PFSK-1 (cell line): ENCODE results near the gene STX12. TPM values are rescaled to one million over a fixed set of nuclear protein-coding genes. Genes with fewer than 3 reads are reported as not detected.

Experiments used
- FOXP2 ChIP-seq: optimal IDR thresholded peaks from 2 replicates; pipeline ENCODE3; 2011; ENCODE audit warnings: borderline replicate concordance, control low read depth, inconsistent platforms; ENCODE audit not compliant: insufficient read depth; ENCODE audit errors: extremely low read length, extremely low read depth
- POLR2AphosphoS5 ChIP-seq: IDR thresholded peaks from 2 replicates; pipeline ENCODE4 v1.6.1; 2012; ENCODE audit warnings: low read depth, mild to moderate bottlenecking, control low read depth, low read length, moderate library complexity
- REST ChIP-seq, 2 experiments: IDR thresholded peaks; 2 replicates each; pipeline versions ENCODE4 v1.6.1 to v1.8.0; 2011 to 2012; ENCODE audit warnings: low read depth in 2 of 2, low read length in 2 of 2, control low read depth in 1 of 2, inconsistent platforms in 1 of 2, mild to moderate bottlenecking in 1 of 2, moderate library complexity in 1 of 2; ENCODE audit not compliant: insufficient read depth in 1 of 2
- SIN3A ChIP-seq: IDR thresholded peaks from 2 replicates; pipeline ENCODE4 v1.6.1; 2012; ENCODE audit warnings: mild to moderate bottlenecking, low read length, moderate library complexity, borderline replicate concordance; ENCODE audit not compliant: insufficient read depth
- TAF1 ChIP-seq: IDR thresholded peaks from 2 replicates; pipeline ENCODE4 v1.6.1; 2012; ENCODE audit warnings: low read length, control low read depth, borderline replicate concordance; ENCODE audit not compliant: insufficient read depth
- polyA plus RNA-seq: library from polyadenylated mRNA; unstranded; fragments of >200 nt; gene quantifications from one replicate; pipeline ENCODE4 v1.2.1, GENCODE V29; 2012; ENCODE audit warnings: low read depth, missing spikeins; ENCODE audit not compliant: insufficient read length

Gene STX12
- polyA plus RNA-seq: 17.9 TPM

- peak; percentile 93 for TF ChIP-seq POLR2AphosphoS5
- peak; percentile 11; the same call in 1 of the 2 replicates for TF ChIP-seq SIN3A
- peak; percentile 94; the same call in 1 of the 2 replicates for TF ChIP-seq TAF1
- no peak for TF ChIP-seq FOXP2
- peak; percentile 20 to 49; a peak in 2 of 4 replicates for TF ChIP-seq REST (IDR thresholded peaks at IDR 0.05; ENCODE audit: insufficient read depth in 1 of 2, low read depth in 2 of 2, low read length in 2 of 2)
Measured at GRCh38 chr1:27772932-27773825, at the start of gene STX12. Gene STX12 (plus strand): TSS chr1:27773219. CDS start chr1:27773308, 89 bp downstream.

GRCh38 chr1:27724961-27725373 lies 48.1 kb upstream of the STX12 start:
- TF ChIP-seq TAF1 (no peak), POLR2AphosphoS5 (no peak), REST (IDR thresholded peaks at IDR 0.05; ENCODE audit: insufficient read depth in 1 of 2, low read depth in 2 of 2, low read length in 2 of 2) (no peak), FOXP2 (no peak), SIN3A (no peak)

GRCh38 chr1:27725374-27726172 lies 47.4 kb upstream of the STX12 start, which contains the start of gene FAM76A:
Gene FAM76A (plus strand): TSS chr1:27725961. CDS start chr1:27726081, 120 bp downstream.
- 0 out of 2 replicates have a peak, but pooled peaks have one; percentile 56 for TF ChIP-seq SIN3A
- no peak for TF ChIP-seq REST (IDR thresholded peaks at IDR 0.05; ENCODE audit: insufficient read depth in 1 of 2, low read depth in 2 of 2, low read length in 2 of 2)
- TF ChIP-seq TAF1: no peak

- TF ChIP-seq REST (IDR thresholded peaks at IDR 0.05; ENCODE audit: insufficient read depth in 1 of 2, low read depth in 2 of 2, low read length in 2 of 2) (no peak), FOXP2 (no peak), TAF1 (no peak), SIN3A (peak; percentile 51; the same call in 1 of the 2 replicates)
Measured at GRCh38 chr1:27726173-27727044, 46.6 kb upstream of the STX12 start.
